GM12878 (cell line): Measurements from ENCODE around the gene GNAL. TPM values are rescaled to one million over a fixed set of nuclear protein-coding genes. Genes with fewer than 3 reads are reported as not detected.

Experiments used
- ATF3 ChIP-seq: IDR thresholded peaks from 2 replicates; pipeline ENCODE4 v1.6.1; 2011; ENCODE audit warnings: low read depth, mild to moderate bottlenecking, low read length, moderate library complexity, borderline replicate concordance; ENCODE audit errors: extremely low read depth
- DPF2 ChIP-seq: fragments of 450-650 bp; IDR thresholded peaks from 2 replicates; pipeline ENCODE4 v1.6.1; 2017; ENCODE audit warnings: mild to moderate bottlenecking
- PBX3 ChIP-seq: IDR thresholded peaks from 2 replicates; pipeline ENCODE4 v1.6.1; 2011; ENCODE audit warnings: mild to moderate bottlenecking, low read depth, low read length, moderate library complexity; ENCODE audit not compliant: insufficient replicate concordance
- PKNOX1 ChIP-seq: fragments of 450-650 bp; IDR thresholded peaks from 2 replicates; pipeline ENCODE4 v1.6.1; 2016; ENCODE audit warnings: mild to moderate bottlenecking
- PML ChIP-seq: IDR thresholded peaks from 2 replicates; pipeline ENCODE4 v1.6.1; 2012; ENCODE audit warnings: low read length, inconsistent platforms
- PRDM15 ChIP-seq: fragments of 450-650 bp; formaldehyde crosslinking; IDR thresholded peaks from 2 replicates; pipeline ENCODE4 v1.4.0; 2020; ENCODE audit warnings: mild to moderate bottlenecking, moderate library complexity
- SIX5 ChIP-seq: IDR thresholded peaks from 2 replicates; pipeline ENCODE4 v1.6.1; 2011; ENCODE audit warnings: mild to moderate bottlenecking, low read depth, low read length, moderate library complexity; ENCODE audit not compliant: severe bottlenecking
- SREBF2 ChIP-seq: IDR thresholded peaks from 2 replicates; pipeline ENCODE4 v1.6.1; 2012; ENCODE audit warnings: mild to moderate bottlenecking, low read length
- SRF ChIP-seq, 2 experiments: IDR thresholded peaks; 2 replicates each; pipeline ENCODE4 v1.6.1; 2011; ENCODE audit warnings: low read depth in 2 of 2, low read length in 2 of 2, mild to moderate bottlenecking in 1 of 2, moderate library complexity in 1 of 2
- WRNIP1 ChIP-seq: IDR thresholded peaks from 2 replicates; pipeline ENCODE4 v1.6.1; 2011; ENCODE audit warnings: low read depth, low read length, improper control_type of control experiment, borderline replicate concordance
- polyA plus RNA-seq, 11 experiments: library from polyadenylated mRNA; depleted of rRNA in 4 of 11; unstranded in 6 of 11; stranded (reverse) in 5 of 11; fragments of >200 nt; fragmentation: Nextera tagmentation in 4 of 11; fragmentation: Illumina TruSeq in 1 of 11; extraction: Ambion mirVana in 4 of 11; extraction: Trizol in 1 of 11; gene quantifications; 1 replicate in 1 of 11; 2 replicates in 10 of 11; pipeline versions ENCODE4 v1.2.1 to v1.2.3, GENCODE V29; 2011 to 2016; ENCODE audit warnings: inconsistent platforms in 2 of 11, missing spikeins in 2 of 11, low read depth in 1 of 11
- total RNA-seq, 4 experiments: library from RNA; depleted of rRNA in 3 of 4; stranded (reverse); fragments of >200 nt in 3 of 4; fragmentation: Illumina TruSeq in 1 of 4; extraction: Trizol in 1 of 4; gene quantifications; 2 replicates each; pipeline versions ENCODE4 v1.2.1 to v1.2.3, GENCODE V29; 2013 to 2021

The GNAL gene
- total and polyA plus RNA-seq, 10 of the 15 experiments (the other 5 are each of a cell fraction or from before 2014, with no cell fraction given) = 0.02 to 0.39 (median 0.05) TPM; not detected in 5

- TF ChIP-seq PKNOX1 (no peak), SIX5 (no peak), PRDM15 (CRISPR knock-in tag) (no peak), SRF (IDR thresholded peaks at IDR 0.05; ENCODE audit: low read depth in 2 of 2, low read length in 2 of 2) (no peak), DPF2 (no peak), ATF3 (no peak), PML (no peak), WRNIP1 (no peak), SREBF2 (no peak), PBX3 (no peak)
Observed at GRCh38 chr18:11759456-11759855, 70.4 kb downstream of the GNAL start (continued).
